ENCODE results near the gene SNRPA1. TPM values are rescaled to one million over a fixed set of nuclear protein-coding genes. Genes with fewer than 3 reads are reported as not detected.
A peak's percentile ranks its signal among the peaks of the same experiment; 100 is the strongest.
"Not testable (repeated sequence)": the region's sequence is repeated elsewhere in the genome, so short reads cannot be mapped to it uniquely, and the experiment has no call there.

SNRPA1 gene
- total RNA-seq, 2 experiments from 2014 or later, result 214 to 222 TPM

GRCh38 chr15:101293122-101293521, 1.9 kb downstream of the SNRPA1 start:
- H3K4me1 Mint-ChIP-seq (ENCODE audit: low read depth), result peaks cover 72% of the 10 kb centered on the region
- peaks cover 66% of the 10 kb centered on the region for H3K36me3 Mint-ChIP-seq (ENCODE audit: low read depth)
- no peak overlapping the region for H3K27ac ChIP-seq (ENCODE audit: low read depth in 1 of 2, low read length in 2 of 2)
- ChIA-PET CTCF (interaction anchor here (1.5 to 2.9 kb wide), 2 partner anchors 285 to 349 kb away, joined by 5 to 10 read pairs; no protein-coding TSS in a partner anchor), POLR2A (interaction anchor here (0.5 to 3.8 kb wide), 5 partner anchors 47 to 430 kb away, joined by 3 to 29 read pairs (median 19); partner anchors contain the start of gene TARS3)
- peaks cover 41% of the 10 kb centered on the region for H3K36me3 ChIP-seq (ENCODE audit: insufficient read depth, low read length)
- H3K27me3 ChIP-seq (ENCODE audit: control insufficient read depth in 1 of 2, insufficient read depth in 2 of 2, low read length in 2 of 2), result no peaks in the 10 kb centered on the region
- no peaks in the 10 kb centered on the region for H3K27me3 Mint-ChIP-seq
- H3K9me3 Mint-ChIP-seq, result no peaks in the 10 kb centered on the region
- H3K27ac Mint-ChIP-seq, result peak overlapping the region; percentile 98
- H3K4me3 Mint-ChIP-seq, result peak overlapping the region; percentile 100
- no peak for TF ChIP-seq CTCF (IDR thresholded peaks at IDR 0.05)
- intact Hi-C loops (cut with DNase I, micrococcal nuclease), result loop anchor here in 1 of 2 experiments (10.0 kb wide), 1 partner anchor 1368 kb away; no protein-coding TSS in a partner anchor
- H3K9me3 ChIP-seq (ENCODE audit: control insufficient read depth in 1 of 2, insufficient read depth in 1 of 2, low read length in 2 of 2), result no peaks in the 10 kb centered on the region
- peaks cover 40% of the 10 kb centered on the region for H3K4me1 ChIP-seq (ENCODE audit: insufficient read depth, low read length)
- DNase-seq (peak in 1 of 14 experiments; percentile 7), ATAC-seq (ENCODE audit: poor library complexity) (no peak)
- peak overlapping the region; percentile 90 for H3K4me3 ChIP-seq (ENCODE audit: low read length)

- intact Hi-C loops (cut with DNase I, micrococcal nuclease), result no loop called here
Measured at GRCh38 chr15:101288905-101289513, 6.0 kb downstream of the SNRPA1 start.

GRCh38 chr15:101287342-101287741, 7.7 kb downstream of the SNRPA1 start:
- H3K9me3 ChIP-seq (ENCODE audit: control insufficient read depth in 1 of 2, insufficient read depth in 1 of 2, low read length in 2 of 2); ATAC-seq (ENCODE audit: poor library complexity); H3K27me3 Mint-ChIP-seq; H3K27ac Mint-ChIP-seq; H3K4me3 ChIP-seq (ENCODE audit: low read length); H3K27me3 ChIP-seq (ENCODE audit: control insufficient read depth in 1 of 2, insufficient read depth in 2 of 2, low read length in 2 of 2); H3K9me3 Mint-ChIP-seq; H3K27ac ChIP-seq (ENCODE audit: low read depth in 1 of 2, low read length in 2 of 2); intact Hi-C loops (cut with DNase I, micrococcal nuclease); DNase-seq; H3K4me3 Mint-ChIP-seq: not testable (repeated sequence)
- Mint-ChIP-seq H3K36me3 (ENCODE audit: low read depth) (peaks cover 92% of the 10 kb centered on the region), H3K4me1 (ENCODE audit: low read depth) (peaks cover 42% of the 10 kb centered on the region)
- CTCF ChIA-PET, result interaction anchor here (0.7 to 3.2 kb wide), 2 partner anchors 10 to 355 kb away, joined by 3 to 18 read pairs; no protein-coding TSS in a partner anchor
- POLR2A ChIA-PET, result interaction anchor here (1.1 to 1.8 kb wide), 2 partner anchors 14 to 354 kb away, joined by 3 to 4 read pairs; no protein-coding TSS in a partner anchor
- H3K36me3 ChIP-seq (ENCODE audit: insufficient read depth, low read length), result peaks cover 90% of the 10 kb centered on the region
- H3K4me1 ChIP-seq (ENCODE audit: insufficient read depth, low read length), result peaks cover 15% of the 10 kb centered on the region

More at GRCh38 chr15:101288905-101289513, 6.0 kb downstream of the SNRPA1 start:
- peak; percentile 78 for ATAC-seq (ENCODE audit: poor library complexity)
- Mint-ChIP-seq H3K36me3 (ENCODE audit: low read depth) (peaks cover 90% of the 10 kb centered on the region), H3K4me1 (ENCODE audit: low read depth) (peaks cover 58% of the 10 kb centered on the region), H3K4me3 (peak overlapping the region; percentile 39), H3K9me3 (no peaks in the 10 kb centered on the region), H3K27ac (peak overlapping the region; percentile 21), H3K27me3 (no peaks in the 10 kb centered on the region)
- Histone ChIP-seq H3K4me1 (ENCODE audit: insufficient read depth, low read length) (peaks cover 26% of the 10 kb centered on the region), H3K9me3 (ENCODE audit: control insufficient read depth in 1 of 2, insufficient read depth in 1 of 2, low read length in 2 of 2) (no peaks in the 10 kb centered on the region), H3K36me3 (ENCODE audit: insufficient read depth, low read length) (peaks cover 79% of the 10 kb centered on the region), H3K4me3 (ENCODE audit: low read length) (no peak overlapping the region), H3K27ac (ENCODE audit: low read depth in 1 of 2, low read length in 2 of 2) (no peak overlapping the region), H3K27me3 (ENCODE audit: control insufficient read depth in 1 of 2, insufficient read depth in 2 of 2, low read length in 2 of 2) (no peaks in the 10 kb centered on the region)
- CTCF ChIA-PET, result interaction anchor here (0.7 to 3.2 kb wide), 10 partner anchors 8 to 358 kb away, joined by 3 to 18 read pairs (median 4); partner anchors contain the start of gene SELENOS
- peak in 4 of 14 experiments; percentile 24 to 78 (median 72) for DNase-seq
- TF ChIP-seq CTCF (IDR thresholded peaks at IDR 0.05), result peak; percentile 82
- POLR2A ChIA-PET, result interaction anchor here (0.6 to 1.8 kb wide), 3 partner anchors 37 to 359 kb away, joined by 3 to 8 read pairs (median 4); partner anchors contain the start of gene CHSY1
